ENCODE results near the gene TCN1.
A peak's percentile ranks its signal among the peaks of the same experiment; 100 is the strongest.
"Not testable (repeated sequence)": the region's sequence is repeated elsewhere in the genome, so short reads cannot be mapped to it uniquely, and the experiment has no call there.

TCN1 gene

DNA sequence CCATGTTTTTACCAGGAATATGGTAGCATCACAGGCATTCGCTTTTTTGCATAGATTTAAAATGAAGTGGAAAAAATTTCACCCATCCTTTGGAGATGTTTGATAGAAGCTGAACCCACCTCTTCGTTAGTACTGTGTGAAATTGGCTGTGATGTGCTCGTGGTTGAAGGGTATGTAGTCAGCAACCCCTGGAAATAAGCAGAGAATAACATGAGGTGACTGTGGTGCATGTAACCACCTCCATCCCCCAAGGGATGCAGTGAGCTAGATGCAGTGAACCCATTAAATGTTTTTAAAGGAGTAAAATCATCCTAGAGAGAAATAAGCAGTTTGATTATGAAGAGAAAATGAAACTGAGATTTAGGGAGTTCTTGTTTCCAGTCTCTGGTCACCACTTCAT, 36.9 kb downstream of the TCN1 start:
- DNase-seq (ENCODE audit: low read depth in 1 of 2, low spot score in 1 of 2) = no peak
- Histone ChIP-seq H3K27me3 (ENCODE audit: insufficient read depth, poor library complexity, severe bottlenecking) (no peaks in the 10 kb centered on the region), H3K27ac (replicated peaks) (no peak overlapping the region), H3K4me3 (replicated peaks; ENCODE audit: insufficient read depth, low read length) (no peak overlapping the region)
- TF ChIP-seq GABPA (IDR thresholded peaks at IDR 0.05; ENCODE audit: low read depth) = no peak
- no peak for TF ChIP-seq SPI1 (IDR thresholded peaks at IDR 0.05; ENCODE audit: borderline replicate concordance, low read depth)
- TF ChIP-seq CTCF (IDR thresholded peaks at IDR 0.05; ENCODE audit: insufficient read depth, low read length) = no peak
- no peak for TF ChIP-seq POLR2AphosphoS5 (IDR thresholded peaks at IDR 0.05; ENCODE audit: low read depth)
- TF ChIP-seq, protein P1, sequence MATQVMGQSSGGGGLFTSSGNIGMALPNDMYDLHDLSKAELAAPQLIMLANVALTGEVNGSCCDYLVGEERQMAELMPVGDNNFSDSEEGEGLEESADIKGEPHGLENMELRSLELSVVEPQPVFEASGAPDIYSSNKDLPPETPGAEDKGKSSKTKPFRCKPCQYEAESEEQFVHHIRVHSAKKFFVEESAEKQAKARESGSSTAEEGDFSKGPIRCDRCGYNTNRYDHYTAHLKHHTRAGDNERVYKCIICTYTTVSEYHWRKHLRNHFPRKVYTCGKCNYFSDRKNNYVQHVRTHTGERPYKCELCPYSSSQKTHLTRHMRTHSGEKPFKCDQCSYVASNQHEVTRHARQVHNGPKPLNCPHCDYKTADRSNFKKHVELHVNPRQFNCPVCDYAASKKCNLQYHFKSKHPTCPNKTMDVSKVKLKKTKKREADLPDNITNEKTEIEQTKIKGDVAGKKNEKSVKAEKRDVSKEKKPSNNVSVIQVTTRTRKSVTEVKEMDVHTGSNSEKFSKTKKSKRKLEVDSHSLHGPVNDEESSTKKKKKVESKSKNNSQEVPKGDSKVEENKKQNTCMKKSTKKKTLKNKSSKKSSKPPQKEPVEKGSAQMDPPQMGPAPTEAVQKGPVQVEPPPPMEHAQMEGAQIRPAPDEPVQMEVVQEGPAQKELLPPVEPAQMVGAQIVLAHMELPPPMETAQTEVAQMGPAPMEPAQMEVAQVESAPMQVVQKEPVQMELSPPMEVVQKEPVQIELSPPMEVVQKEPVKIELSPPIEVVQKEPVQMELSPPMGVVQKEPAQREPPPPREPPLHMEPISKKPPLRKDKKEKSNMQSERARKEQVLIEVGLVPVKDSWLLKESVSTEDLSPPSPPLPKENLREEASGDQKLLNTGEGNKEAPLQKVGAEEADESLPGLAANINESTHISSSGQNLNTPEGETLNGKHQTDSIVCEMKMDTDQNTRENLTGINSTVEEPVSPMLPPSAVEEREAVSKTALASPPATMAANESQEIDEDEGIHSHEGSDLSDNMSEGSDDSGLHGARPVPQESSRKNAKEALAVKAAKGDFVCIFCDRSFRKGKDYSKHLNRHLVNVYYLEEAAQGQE (IDR thresholded peaks at IDR 0.05; ENCODE audit: insufficient replicate concordance, low read depth) = no peak

- peak; percentile 38 to 75 for DNase-seq (ENCODE audit: low read depth in 1 of 2, low spot score in 1 of 2)
- no peak overlapping the region for H3K27ac ChIP-seq (replicated peaks)
- H3K4me3 ChIP-seq (replicated peaks; ENCODE audit: insufficient read depth, low read length) = no peak overlapping the region
- TF ChIP-seq CTCF (IDR thresholded peaks at IDR 0.05; ENCODE audit: insufficient read depth, low read length) (peak; percentile 38), GABPA (IDR thresholded peaks at IDR 0.05; ENCODE audit: low read depth) (no peak)
- no peaks in the 10 kb centered on the region for H3K27me3 ChIP-seq (ENCODE audit: insufficient read depth, poor library complexity, severe bottlenecking)
Observed at GRCh38 chr11:59822989-59823566, 43.2 kb downstream of the TCN1 start.

GRCh38 chr11:59818572-59818971, 47.7 kb downstream of the TCN1 start:
- TF ChIP-seq CTCF (IDR thresholded peaks at IDR 0.05; ENCODE audit: insufficient read depth, low read length) (no peak), SPI1 (IDR thresholded peaks at IDR 0.05; ENCODE audit: borderline replicate concordance, low read depth) (peak; percentile 74; the same call in 1 of the 2 replicates), POLR2AphosphoS5 (IDR thresholded peaks at IDR 0.05; ENCODE audit: low read depth) (no peak)
- H3K27ac ChIP-seq (replicated peaks) = peak overlapping the region; percentile 10; the same call in 1 of the 2 replicates
- DNase-seq (ENCODE audit: low read depth in 1 of 2, low spot score in 1 of 2) = peak in 1 of 2 experiments; percentile 14
- no peaks in the 10 kb centered on the region for H3K27me3 ChIP-seq (ENCODE audit: insufficient read depth, poor library complexity, severe bottlenecking)
- no peak overlapping the region for H3K4me3 ChIP-seq (replicated peaks; ENCODE audit: insufficient read depth, low read length)

DNA sequence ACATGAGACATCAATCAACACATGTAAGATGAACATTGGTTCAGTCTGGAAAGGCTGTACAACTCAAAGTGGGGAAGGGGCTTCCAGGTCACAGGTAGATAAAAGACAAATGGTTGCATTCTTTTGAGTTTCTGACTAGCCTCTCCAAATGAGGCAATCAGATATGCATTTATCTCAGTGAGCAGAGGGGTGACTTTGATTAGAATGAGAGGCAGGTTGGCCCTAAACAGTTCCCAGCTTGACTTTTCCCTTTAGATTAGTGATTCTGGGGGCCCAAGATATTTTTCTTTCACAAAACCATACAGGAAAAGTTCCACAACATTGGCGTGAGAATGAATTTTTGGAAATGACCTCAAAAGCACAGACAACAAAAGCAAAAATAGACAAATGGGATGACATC, 49.9 kb downstream of the TCN1 start:
- not testable (repeated sequence) for H3K27ac ChIP-seq (replicated peaks)

GRCh38 chr11:59815754-59816153, 50.5 kb downstream of the TCN1 start:
- TF ChIP-seq SPI1 (IDR thresholded peaks at IDR 0.05; ENCODE audit: borderline replicate concordance, low read depth) (no peak), CTCF (IDR thresholded peaks at IDR 0.05; ENCODE audit: insufficient read depth, low read length) (no peak), POLR2AphosphoS5 (IDR thresholded peaks at IDR 0.05; ENCODE audit: low read depth) (no peak), GABPA (IDR thresholded peaks at IDR 0.05; ENCODE audit: low read depth) (no peak)
- TF ChIP-seq, protein P1 (IDR thresholded peaks at IDR 0.05; ENCODE audit: insufficient replicate concordance, low read depth) = no peak
- Histone ChIP-seq H3K4me3 (replicated peaks; ENCODE audit: insufficient read depth, low read length) (no peak overlapping the region), H3K27ac (replicated peaks) (no peak overlapping the region), H3K27me3 (ENCODE audit: insufficient read depth, poor library complexity, severe bottlenecking) (no peaks in the 10 kb centered on the region)
- no peak for DNase-seq (ENCODE audit: low read depth in 1 of 2, low spot score in 1 of 2)

More for the DNA sequence above, 49.9 kb downstream of the TCN1 start:
- H3K27me3 ChIP-seq (ENCODE audit: insufficient read depth, poor library complexity, severe bottlenecking); DNase-seq (ENCODE audit: low read depth in 1 of 2, low spot score in 1 of 2); H3K4me3 ChIP-seq (replicated peaks; ENCODE audit: insufficient read depth, low read length): not testable (repeated sequence)
